Stimulated activated naive CD4-positive, alpha-beta T cell treated with Interleukin-2 at 50 U/mL for 16 hours (primary cell): ENCODE measurements around the gene SLC6A15.

Experiments used
- DNase-seq: peaks from one replicate; lab custom pipeline; 2025; lab: John Stamatoyannopoulos, UW

Gene SLC6A15

DNA sequence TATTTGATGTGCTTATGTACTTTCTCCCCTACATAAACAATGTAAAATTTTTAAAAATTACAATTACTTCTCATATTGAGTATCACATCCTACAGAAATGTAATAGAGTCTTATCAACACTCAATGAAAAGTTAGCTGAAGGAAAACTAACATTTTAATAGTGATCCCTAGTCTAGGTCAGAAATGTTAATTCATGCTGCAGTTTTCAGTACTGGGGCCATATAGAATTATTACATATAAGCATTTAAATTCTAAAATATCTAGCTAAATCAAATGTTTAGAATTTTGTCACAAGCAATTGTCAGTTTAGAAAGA, 37.8 kb downstream of the SLC6A15 start:
- no peak for DNase-seq

DNA sequence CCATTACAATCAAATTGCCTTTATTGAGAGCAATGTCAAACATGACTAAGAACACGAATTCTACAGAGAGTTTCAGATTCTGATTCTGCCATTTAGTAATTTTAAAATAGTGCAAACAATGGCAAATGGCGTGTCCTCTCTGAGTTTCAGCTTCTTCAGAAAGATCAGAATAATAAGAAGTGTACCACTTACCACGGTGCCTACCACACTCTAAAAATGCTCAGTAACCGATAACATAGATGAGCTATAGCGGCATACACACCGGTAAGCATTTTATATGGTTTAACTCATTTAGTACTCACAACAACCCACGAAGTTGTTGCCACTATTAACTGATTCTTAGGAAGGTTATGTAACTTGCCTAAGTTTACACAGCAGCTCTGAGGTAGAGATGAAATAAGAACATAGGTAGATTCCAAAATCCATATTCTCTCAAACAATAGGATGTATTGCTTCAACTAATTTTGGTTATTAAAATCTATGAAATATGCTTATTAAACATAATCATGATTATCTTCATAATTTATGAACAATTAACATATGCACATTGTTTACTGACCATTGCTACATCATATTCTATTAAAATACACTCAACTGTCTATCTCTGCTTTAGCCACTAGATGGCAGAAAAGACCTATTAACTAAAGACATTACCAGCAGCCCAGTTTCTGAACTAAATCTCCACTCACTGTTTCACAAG, 38.3 kb downstream of the SLC6A15 start:
- no peak for DNase-seq

DNA sequence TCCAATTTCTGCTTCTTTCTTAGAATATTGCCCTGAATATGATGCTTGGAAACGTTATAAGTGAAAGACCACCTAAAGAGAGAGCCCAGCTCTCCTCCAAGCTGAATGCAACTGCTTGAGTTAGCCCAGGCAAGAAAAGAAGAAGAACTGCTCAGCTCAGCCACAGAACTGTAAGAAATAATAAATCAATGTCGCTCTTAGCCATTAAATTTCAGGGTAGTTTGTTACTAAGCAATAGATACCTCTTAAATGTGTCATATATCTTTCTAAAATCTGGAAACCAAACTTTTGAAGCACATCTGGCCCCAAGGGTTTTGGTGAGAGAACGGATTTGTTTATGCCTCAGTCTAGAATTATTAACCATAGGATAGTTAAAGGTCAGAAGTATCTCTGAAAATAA, 50.4 kb downstream of the SLC6A15 start:
- no peak for DNase-seq

DNA sequence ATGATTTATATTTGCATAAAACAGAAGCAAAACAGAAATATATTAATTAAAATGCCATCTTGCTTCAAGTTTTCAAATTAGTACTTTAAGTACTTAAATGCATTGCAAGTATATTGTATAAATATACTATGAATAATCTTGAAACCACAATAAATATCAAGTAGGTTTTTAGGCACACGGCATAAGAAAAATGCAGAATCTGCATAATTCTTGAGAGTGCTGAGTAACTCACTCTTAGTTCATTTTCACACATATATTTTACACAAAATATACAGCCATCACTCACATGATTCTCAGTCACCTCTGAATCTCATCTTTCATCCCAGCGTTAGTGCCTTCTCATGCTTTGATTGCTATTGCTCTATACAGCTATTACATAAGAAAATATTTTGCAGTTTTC, 51.9 kb downstream of the SLC6A15 start:
- no peak for DNase-seq

DNA sequence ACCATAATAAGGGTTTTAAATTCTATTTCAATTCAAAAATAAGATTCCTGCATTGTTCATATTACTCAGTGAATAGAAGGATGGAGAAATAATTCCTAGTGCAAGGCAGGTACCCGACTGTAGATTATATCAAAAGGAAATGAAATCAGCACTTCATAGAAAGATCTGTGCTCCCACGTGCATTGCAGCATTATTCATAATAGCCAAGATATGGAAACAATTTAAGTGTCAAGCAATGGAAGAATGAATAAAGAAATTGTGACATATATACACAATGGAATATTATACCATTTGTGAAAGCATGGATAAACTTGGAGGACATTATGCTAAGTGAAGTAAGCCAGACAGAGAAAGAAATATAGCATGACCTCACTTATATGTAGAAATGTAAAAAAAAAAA, 53.8 kb downstream of the SLC6A15 start:
- DNase-seq: no peak

DNA sequence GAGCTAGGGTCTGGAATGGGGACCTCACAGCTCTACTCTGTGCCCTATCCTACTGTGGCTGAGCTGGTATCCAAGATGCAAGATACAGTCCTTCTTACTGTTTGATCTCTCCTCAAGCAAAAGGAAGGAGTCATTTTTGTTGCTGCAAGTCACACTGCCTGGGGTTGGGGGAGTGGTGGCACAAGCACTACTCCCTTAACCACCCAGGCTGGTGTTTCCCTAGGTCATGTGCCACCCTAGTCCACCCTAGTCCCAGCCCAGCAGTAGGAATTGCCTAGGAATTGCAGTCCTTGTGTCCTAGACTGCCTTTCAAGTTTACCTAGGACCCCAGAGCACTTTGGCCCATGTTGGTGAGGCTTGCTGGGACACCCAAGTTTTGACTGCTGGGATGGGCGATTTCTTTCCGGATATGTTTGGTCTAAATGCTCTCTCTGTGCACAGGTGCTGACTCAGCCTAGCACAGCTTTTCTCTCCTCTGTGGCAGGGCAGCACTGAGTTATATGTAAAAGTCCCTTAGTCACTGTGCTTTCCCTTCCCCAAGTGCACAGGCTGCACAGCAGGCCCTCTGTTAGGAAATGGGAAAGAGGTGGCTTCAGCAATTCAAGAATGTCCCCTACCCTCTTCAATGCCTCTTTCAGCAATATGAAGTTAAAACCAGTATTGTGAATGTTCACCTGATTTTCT, 54.9 kb downstream of the SLC6A15 start:
- DNase-seq: no peak

DNA sequence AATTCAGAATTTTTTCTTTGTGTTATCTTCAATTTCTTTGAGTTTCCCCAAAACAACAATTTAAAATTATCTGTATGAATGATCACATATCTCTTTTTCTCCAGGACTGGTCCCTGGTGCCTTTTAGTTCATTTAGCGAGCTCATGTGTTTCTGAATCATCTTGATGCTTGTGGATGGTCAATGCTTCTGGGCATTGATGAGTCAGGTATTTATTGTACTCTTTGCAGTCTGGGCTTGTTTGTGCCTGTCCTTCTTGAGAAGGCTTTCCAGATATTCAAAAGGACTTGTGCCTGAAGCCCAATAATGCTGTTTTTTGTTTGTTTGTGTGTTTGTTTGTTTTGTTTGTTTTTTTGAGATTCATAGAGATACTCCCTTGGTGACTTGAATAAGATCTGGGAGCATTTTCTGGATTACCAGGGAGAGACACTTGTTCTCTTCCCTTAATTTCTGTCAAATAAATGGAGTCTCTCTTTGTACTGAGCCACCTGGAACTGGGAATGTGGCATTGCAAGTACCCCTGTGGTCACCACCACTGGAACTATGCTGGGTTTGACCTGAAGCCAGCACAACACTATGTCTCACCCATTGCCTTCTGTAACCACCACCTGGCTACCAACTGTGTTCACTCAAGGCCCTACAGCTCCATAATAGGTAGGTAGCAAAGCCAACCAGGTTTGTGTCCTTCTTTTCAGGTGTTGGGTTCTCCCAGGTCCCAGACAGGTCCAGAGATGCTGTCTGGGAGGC, 56.3 kb downstream of the SLC6A15 start:
- DNase-seq: no peak

DNA sequence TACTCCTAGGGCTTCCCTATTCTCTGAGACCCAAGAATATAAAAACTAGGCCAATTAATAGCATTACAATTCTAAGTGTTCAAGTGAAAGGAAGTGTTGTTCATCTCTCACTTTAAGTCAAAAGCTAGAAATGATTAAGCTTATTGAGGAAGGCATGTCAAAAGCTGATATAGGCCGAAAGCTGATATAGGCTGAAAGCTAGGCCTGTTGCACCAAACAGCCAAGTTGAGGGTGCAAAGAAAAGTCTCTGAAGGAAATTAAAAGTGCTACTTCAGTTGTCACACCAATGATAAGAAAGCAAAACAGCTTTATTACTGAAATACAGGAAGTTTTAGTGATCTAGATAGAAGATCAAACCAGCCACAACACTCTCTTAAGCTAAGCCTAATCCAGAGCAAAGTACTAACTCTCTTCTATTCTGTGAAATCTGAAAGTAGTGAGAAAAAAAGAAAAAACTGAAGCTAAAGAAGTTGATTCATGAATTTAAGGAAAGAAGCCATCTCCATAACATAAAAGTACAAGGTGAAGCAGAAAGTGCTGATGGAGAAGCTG, 68.9 kb downstream of the SLC6A15 start:
- DNase-seq: no peak

DNA sequence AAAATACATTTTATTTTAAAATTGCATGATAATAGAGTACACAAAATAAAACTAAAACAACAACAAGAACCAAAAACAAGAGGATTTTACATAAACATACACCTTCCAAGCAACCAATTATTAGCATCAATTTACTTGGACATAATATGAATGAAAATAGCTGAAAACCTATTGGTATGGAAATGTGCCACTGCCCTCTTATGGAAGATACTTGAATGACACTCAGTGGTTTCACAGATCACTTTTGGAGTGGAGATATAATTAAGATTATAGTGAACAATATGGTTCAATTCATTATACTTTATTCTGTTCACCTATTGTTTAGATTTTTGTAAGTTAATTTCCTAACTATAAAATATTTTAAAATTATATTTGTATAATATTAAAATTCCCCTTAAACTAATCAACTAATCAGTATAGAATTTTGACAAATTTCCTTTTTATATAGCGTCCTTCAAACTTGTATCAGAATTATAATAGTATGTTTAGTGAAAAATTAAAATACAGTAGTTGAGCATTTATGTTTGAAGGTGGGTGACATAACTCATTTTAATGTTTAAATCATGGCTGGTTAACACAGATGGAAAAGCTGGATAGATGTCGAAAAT, 70.1 kb downstream of the SLC6A15 start:
- no peak for DNase-seq

DNA sequence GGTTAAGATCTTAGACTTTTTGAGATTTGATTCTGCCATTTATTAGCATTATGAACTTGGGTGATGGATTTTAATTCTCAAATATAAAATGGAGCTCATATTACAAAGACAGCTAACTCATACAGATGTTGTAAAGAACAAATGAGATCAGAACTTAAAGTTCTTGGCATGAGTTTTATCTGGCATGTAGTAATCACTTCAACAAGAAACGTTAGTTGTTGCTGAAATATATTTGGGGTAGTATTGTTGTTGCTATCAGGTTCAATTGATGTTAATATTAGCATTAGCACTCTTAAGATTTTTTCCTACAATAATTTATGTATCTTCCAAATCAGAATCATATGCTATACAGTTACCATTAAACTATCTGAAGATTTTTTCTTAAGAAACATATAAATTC, 71.0 kb downstream of the SLC6A15 start:
- DNase-seq: no peak

DNA sequence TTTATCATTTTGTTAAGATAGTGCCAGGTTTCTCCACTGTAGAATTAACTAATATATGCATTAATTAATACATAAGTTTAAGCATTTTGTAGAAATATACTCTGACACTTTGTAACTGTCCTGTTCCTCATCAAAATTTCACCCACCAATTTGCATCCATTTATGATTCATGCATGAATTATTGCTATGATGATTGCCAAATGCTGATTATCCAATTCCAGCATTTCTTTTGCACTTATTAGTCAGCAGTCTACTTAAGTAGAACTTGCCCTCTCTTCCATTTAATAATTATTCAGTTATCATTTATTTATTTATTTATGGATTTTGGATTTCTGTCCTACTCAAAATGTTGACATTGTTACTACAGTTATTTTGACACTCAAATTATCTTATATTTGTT, 72.2 kb downstream of the SLC6A15 start:
- no peak for DNase-seq

DNA sequence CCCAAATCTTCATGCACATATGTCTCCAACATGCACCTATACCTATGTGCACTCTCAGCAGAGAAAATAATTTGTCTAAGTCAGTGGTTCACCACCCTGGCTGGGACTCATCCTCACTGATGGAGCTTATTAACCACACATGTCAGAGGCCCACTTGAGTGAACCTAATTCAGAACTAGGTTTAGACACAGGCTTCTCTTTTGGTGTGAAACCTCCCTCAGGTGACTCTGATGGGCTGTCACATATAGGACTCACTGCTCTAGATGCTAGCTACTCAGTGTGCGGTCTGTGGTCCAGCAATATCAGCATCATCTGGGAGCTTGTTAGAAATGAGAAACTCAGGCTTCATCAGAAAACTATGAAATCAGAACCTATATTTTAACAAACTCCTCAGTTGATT, 85.7 kb downstream of the SLC6A15 start:
- no peak for DNase-seq

DNA sequence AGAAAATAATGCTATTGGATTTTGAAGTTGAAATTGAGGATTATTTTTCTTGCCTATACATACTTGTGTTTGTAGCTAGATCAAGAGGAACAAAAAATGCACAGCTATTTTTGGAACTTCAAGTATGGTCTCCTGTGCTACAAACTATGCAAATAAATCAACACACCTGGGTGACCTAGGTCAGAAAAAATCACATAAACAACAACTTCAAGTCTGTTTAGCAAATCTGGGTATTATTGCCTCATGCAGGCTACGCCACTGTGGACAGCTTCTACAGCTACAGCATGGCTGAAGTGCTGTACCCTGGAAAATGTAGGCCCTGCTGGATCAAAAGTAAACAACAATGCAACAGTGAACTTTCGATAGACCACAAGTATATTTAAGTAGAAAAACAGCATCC, 87.5 kb downstream of the SLC6A15 start:
- no peak for DNase-seq

DNA sequence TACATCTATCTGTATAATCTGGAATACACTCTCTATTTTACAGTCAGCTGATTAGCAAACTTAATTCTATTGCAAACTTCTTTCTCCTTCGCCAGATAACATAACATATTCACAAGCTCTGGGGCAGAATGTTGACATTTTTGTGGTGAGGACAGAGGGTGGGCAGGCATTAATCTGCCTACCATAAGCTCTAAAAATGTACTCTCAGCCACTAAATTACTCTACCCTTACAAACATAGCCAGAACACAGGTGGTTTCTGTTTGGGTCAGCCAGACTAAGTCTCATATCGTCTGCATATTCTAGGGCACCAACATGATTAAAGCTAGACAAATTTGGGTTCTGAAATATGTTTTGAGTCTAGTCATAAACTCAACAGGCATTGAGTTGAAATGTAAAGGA, 90.1 kb downstream of the SLC6A15 start:
- DNase-seq: no peak

DNA sequence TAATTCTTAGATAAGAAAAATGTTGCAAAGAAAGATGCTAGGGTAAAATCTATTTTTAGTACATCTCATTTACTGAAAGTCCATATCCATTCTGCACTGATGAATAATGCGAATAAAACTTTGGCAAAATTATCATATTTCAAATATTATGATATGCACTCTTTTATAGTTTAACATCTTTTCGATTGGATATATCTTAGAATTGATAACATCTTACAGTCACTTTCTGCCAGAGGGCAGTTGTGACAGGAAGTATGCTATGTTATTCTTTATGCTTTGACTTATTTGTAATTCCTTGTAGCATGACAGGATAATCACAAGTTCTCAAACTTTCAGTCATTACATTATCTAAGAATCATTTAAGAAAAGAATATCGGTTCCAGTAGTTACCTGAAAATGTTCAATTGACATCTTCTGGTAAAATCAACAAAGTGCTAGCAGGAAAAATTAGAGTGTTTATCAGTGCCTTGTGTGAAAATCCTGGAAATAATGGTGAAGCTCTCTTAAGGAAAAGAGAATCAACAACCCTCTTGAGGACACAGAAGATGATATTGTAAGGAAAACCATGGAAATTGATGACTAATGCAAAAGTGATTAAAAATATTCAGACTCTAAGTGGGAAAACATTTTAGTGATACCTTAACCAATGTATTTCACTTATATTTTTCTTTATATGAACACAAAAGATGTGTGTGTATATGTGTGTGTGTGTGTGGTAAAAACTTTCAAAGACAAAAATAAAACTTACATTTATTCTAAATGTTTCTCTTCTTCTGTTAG, 95.5 kb downstream of the SLC6A15 start:
- no peak for DNase-seq

DNA sequence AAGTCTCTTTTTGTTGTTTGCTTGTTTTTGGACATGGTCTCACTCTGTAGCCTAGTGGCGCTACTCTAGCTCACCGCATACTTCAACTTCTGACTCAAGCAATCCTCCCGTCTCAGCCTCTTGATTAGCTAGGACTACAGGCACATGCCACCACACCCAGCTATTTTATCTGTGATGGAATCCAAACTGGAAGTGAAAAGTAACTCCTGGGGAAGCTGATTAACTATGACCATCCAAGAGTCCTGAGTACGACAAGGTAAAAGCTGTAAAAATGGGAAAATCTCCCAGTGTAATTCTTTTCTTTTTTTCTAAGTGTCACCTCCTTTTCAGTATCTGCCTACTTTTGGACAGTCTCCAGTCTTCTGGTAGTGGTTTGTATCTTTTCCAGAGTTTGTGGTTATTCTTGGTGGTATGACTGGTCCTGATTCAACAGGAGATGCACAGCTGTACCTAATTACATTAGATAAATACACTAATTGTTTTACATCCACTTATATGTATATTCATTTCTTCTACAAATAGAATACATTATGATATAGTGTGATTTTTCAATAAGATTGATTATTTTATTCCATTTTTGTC, 97.8 kb downstream of the SLC6A15 start:
- DNase-seq: no peak

DNA sequence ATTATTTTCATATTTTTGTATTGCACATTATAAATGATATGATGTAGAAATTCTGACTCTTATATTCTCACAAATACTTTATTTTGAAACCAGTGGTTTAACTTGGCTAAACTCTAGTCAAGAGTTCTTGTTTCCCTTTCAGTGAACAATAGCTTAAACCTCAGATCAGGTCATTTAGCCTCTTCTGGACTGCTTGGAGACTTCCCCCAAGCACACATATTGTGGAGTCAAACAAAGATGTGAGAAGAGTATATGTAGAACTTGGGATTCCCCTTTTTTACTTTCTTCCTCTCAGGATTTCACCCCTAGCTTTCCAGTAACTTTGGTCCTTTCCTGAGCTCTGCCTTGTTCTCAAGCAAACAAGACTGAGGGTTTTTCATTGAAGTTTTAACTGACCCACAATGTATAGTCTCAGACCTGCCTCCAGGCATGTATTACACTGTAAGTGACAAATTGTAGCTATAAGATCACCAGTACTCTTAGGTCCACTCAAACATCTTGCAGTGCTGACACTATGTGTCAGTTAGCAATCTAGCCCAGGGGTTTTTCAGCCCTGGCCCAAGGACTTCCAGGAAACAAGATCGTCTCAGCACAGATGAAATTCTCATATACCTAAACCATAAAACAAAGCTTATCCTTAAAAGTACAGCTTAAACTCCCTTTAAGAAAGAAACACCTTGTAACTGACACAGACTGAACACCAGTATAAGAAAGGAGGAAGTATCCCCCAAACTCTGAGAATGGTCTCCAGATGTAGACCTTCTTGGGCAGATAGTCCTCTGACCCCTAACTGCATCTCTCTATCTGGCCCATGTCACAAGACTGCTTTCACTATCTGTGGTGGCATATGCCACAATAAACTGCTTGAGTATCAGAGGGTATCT, 98.6 kb downstream of the SLC6A15 start:
- no peak for DNase-seq

DNA sequence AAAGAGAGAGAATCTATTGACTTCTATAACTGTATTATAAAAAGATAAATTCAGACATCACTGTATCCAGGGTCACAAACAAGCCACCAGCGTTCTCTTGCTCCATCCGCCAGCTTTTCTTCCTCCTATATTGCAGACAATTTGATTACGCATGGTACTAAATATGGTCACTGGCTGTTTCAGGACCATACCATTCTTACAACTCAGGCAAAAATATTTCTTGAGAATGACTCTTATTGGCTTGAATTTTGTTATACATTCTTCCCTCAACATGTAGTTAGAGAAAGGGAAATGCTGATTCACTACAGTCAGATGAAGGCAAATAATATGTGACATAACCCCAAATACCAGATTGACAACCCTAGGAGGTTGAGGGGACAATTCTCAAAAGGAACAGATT, 101.3 kb downstream of the SLC6A15 start:
- DNase-seq: no peak

DNA sequence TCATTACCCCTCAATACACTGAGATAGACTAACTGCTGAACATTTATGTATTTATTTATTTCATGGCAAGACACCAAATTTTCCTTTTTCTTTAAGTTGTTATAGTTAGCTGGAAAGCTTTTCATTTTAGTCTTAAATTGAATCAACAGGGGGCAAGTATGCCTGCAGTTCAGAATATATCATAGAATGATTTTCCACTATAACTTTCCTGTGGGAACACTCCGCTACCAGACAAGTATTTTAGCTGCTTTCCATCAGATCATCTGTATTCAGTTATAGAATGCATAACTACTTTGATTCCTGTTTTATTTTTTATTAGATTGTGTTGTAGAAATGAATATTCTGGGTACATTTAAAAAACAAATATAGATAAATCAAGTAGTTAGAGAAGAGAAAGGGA, 102.0 kb downstream of the SLC6A15 start:
- DNase-seq: no peak
